SJSA1 (cell line): ENCODE data around the gene IRAK1. TPM values are rescaled to one million over a fixed set of nuclear protein-coding genes. Genes with fewer than 3 reads are reported as not detected.

Experiments
- DNase-seq, 2 experiments: peaks; one replicate each; pipeline ENCODE4 v3.0.0-alpha.2; 2015 to 2020; ENCODE audit warnings: low spot score in 2 of 2, low read depth in 1 of 2
- H3K27ac ChIP-seq: fragments of 250-450 bp; sonication (Bioruptor Pico); 2 replicates; pipeline ENCODE4 v1.5.1; 2020; ENCODE audit warnings: mild to moderate bottlenecking, moderate library complexity
- H3K27me3 ChIP-seq: fragments of 250-450 bp; sonication (Bioruptor Pico); replicated peaks from 2 replicates; pipeline ENCODE4 v1.5.1; 2020; ENCODE audit warnings: mild to moderate bottlenecking, moderate library complexity
- H3K36me3 ChIP-seq: fragments of 250-450 bp; sonication (Bioruptor Pico); 2 replicates; pipeline ENCODE4 v1.5.1; 2020; ENCODE audit warnings: mild to moderate bottlenecking
- H3K4me1 ChIP-seq: fragments of 250-450 bp; sonication (Bioruptor Pico); replicated peaks from 2 replicates; pipeline ENCODE4 v1.6.1; 2021; ENCODE audit warnings: mild to moderate bottlenecking
- H3K4me3 ChIP-seq: fragments of 250-450 bp; sonication (Bioruptor Pico); 2 replicates; pipeline ENCODE4 v1.5.1; 2020; ENCODE audit warnings: mild to moderate bottlenecking
- H3K9me3 ChIP-seq: fragments of 250-450 bp; sonication (Bioruptor Pico); replicated peaks from 2 replicates; pipeline ENCODE4 v1.5.1; 2020; ENCODE audit warnings: mild to moderate bottlenecking
- total RNA-seq: library from RNA; depleted of rRNA; stranded (reverse); fragments of >200 nt; shearing (Covaris generic); gene quantifications from 2 replicates; pipeline ENCODE4 v1.2.3, GENCODE V29; 2014

The IRAK1 gene
- total RNA-seq, 1 experiment from 2014 or later, result 81.3 TPM

DNA sequence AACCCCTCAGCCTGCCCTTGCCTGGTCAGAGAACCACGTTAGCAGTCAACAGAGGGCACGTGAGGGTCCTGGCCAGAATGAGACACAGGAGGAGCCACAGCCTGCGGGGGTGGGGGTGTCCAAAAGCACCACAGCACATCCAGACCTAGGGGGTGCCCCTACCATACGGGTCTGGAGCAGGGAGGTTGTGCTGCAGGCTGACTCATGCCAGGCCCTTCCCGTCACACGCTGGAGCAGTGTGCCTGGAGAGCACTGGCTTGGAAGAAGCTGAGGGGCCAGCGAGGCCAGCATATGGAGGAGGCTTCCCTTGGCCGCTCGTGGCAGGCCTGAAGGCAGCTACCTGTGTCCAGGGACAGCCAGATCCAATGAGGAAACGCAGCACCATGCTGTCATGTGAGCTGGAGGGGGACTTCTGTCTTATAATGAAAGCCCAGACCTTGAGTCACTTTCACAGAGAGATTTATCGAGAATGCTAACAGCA lies 1.5 kb upstream of the IRAK1 start:
- Histone ChIP-seq H3K4me3 (no peak overlapping the region), H3K27me3 (no peaks in the 10 kb centered on the region), H3K4me1 (peaks cover 46% of the 10 kb centered on the region), H3K27ac (no peak overlapping the region), H3K9me3 (no peaks in the 10 kb centered on the region), H3K36me3 (peaks cover 20% of the 10 kb centered on the region)
- DNase-seq, result peak; percentile 32 to 48

DNA sequence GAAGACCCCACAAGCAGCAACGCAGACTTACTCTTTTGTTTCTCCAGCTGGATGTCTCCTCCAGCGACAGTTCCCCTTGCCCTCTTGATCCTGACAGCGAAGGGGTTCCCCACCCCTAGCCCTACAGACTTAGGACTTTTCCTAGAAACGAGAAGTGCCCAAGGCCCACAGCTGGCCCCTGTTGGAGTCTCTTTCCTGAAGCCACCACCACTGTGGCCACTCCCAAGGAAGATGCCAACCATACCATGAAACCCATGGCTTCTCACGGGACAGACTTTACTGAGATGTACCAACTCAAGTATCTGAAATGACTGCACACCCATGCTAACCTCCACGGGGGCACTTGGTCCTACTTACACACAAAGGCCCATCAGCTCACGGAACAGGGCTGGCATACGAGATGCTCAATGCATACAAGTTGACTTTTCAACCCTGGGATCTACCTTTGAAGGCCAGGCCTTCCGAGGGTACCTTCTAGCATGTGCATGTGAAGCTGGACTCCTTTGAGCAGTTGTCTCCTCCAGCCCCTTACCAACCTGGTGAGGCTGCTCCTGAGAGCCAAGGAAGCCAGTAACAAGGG lies 924 bp upstream of the IRAK1 start:
- no peaks in the 10 kb centered on the region for H3K9me3 ChIP-seq
- peak overlapping the region; percentile 55 for H3K4me3 ChIP-seq
- peaks cover 24% of the 10 kb centered on the region for H3K36me3 ChIP-seq
- H3K27me3 ChIP-seq, result no peaks in the 10 kb centered on the region
- peak overlapping the region; percentile 84 for H3K27ac ChIP-seq
- H3K4me1 ChIP-seq, result peaks cover 46% of the 10 kb centered on the region
- no peak for DNase-seq

DNA sequence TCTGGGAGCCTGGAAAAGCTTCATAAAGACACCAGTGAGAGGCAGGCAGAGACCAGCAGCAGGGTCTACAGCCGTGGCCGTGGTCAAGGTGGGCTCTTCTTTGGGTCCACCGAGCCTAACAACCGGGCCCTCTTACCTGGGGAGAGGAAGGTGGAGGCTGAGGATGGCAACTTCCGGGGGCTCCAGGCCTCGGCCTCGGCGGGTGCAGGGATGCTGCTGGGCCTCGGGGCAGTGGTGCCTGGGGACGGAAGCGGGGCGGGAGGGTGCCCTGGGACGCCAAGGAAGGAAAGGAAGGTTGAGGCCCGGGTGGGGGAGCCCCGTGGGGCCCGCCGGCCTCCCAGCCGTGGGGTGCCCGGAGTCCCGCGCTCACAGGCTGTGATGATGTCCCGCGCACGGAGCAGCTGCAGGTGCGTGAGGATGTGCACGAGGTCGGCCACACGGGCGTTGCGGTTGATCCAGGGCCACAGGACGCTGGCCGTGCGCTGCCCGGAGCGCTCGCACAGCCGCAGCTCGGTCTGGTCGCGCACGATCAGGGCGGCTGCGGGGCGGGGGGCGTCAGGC lies 561 bp downstream of the IRAK1 start:
- H3K36me3 ChIP-seq, result peaks cover 26% of the 10 kb centered on the region
- peak in 1 of 2 experiments; percentile 10 for DNase-seq
- H3K4me3 ChIP-seq, result peak overlapping the region; percentile 55
- peak overlapping the region; percentile 82 for H3K27ac ChIP-seq
- H3K9me3 ChIP-seq, result no peaks in the 10 kb centered on the region
- peaks cover 46% of the 10 kb centered on the region for H3K4me1 ChIP-seq
- H3K27me3 ChIP-seq, result no peaks in the 10 kb centered on the region

- Histone ChIP-seq H3K27me3 (no peaks in the 10 kb centered on the region), H3K4me3 (peak overlapping the region; percentile 55), H3K36me3 (peaks cover 29% of the 10 kb centered on the region), H3K9me3 (no peaks in the 10 kb centered on the region), H3K27ac (no peak overlapping the region), H3K4me1 (peaks cover 43% of the 10 kb centered on the region)
- DNase-seq, result no peak
These were observed 1.1 kb downstream of the IRAK1 start for GRCh38 chrX:154018518-154019060.

DNA sequence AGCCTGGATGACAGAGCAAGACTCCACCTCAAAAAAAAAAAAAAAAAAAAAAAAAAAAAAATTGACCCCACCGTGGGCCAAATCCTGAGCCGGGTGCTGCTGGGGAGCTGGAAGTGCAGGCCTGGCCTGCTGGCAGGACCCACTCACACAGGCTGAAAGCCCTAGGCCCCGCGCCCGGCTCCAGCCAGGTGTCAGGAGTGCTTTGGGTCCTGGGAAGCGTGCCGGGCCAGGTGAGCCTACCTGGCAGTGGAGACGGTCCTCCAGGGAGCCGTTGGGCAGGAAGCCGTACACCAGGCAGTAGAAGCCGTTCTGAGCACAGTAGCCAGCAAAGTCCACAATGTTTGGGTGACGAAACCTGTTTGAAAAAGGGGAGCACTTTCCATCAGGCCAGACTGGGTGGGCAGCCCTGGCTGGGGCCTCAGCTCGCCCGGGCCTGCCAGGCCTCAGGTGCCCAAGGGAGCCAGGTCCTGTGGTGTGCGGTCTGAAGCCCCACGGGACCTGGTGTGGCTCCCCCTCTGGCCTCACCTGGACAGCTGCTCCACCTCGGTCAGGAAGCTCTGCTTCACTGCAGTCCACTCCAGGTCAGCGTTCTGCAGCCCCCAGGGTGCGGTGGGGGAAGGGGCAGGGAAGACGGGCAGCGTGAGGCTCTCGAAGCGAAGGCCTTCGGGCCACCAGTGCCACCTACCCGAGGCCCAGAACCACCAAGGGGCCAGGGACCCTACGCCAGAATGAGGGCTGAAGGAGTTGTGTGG lies 1.8 kb downstream of the IRAK1 start:
- DNase-seq, result no peak
- Histone ChIP-seq H3K36me3 (peaks cover 35% of the 10 kb centered on the region), H3K27ac (no peak overlapping the region), H3K9me3 (no peaks in the 10 kb centered on the region), H3K4me1 (peaks cover 37% of the 10 kb centered on the region), H3K4me3 (no peak overlapping the region), H3K27me3 (no peaks in the 10 kb centered on the region)

GRCh38 chrX:154016366-154017076 lies 3.2 kb downstream of the IRAK1 start:
- H3K9me3 ChIP-seq, result no peaks in the 10 kb centered on the region
- H3K27me3 ChIP-seq, result no peaks in the 10 kb centered on the region
- H3K27ac ChIP-seq, result no peak overlapping the region
- H3K36me3 ChIP-seq, result peaks cover 44% of the 10 kb centered on the region
- peaks cover 29% of the 10 kb centered on the region for H3K4me1 ChIP-seq
- DNase-seq, result no peak
- H3K4me3 ChIP-seq, result no peak overlapping the region

- no peak overlapping the region for H3K27ac ChIP-seq
- H3K4me1 ChIP-seq, result peaks cover 21% of the 10 kb centered on the region
- H3K36me3 ChIP-seq, result peaks cover 48% of the 10 kb centered on the region
- H3K9me3 ChIP-seq, result no peaks in the 10 kb centered on the region
- no peak for DNase-seq
- H3K4me3 ChIP-seq, result no peak overlapping the region
- H3K27me3 ChIP-seq, result no peaks in the 10 kb centered on the region
These were observed 4.0 kb downstream of the IRAK1 start for GRCh38 chrX:154015581-154016264.

- Histone ChIP-seq H3K9me3 (no peaks in the 10 kb centered on the region), H3K36me3 (peaks cover 48% of the 10 kb centered on the region)
These were observed 5.0 kb downstream of the IRAK1 start for GRCh38 chrX:154014429-154015380.

DNA sequence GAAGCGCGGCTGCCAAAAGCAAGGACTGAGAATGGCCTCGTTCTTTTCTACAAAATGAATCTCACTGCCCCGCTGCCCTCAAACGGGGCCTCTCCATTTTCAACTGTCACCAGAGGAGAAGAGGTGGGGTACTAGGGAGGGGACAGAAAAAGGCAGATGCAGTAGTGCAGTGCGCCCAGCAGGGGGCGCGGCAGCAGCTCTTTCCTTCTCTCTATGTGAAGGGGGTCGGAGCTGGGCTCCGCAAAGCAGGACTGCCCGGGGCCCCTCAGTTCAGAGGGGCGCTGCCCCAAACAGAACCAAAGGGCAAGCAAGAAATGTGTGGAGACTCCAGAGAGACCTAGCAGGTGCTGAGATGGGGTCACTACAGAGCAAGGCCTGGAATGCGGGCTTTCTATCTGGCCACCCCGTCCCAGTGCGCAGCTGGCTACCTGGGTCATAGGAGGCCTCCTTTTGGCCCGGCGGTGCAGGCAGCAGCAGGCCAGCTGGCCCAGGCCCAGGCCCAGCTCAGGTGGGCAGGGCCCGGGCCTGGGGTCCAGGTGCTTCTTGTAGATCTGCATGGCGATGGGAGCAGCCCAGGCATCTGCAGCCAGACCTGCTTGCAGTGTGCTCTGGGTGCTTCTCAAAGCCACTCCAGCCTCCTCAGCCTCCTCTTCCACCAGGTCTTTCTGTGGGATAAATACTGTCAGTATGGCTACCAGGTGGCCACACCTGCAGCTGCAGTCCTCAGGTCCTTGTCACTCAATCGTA lies 5.9 kb downstream of the IRAK1 start:
- Histone ChIP-seq H3K36me3 (peaks cover 48% of the 10 kb centered on the region), H3K27me3 (no peaks in the 10 kb centered on the region), H3K4me3 (no peak overlapping the region), H3K27ac (no peak overlapping the region), H3K9me3 (no peaks in the 10 kb centered on the region), H3K4me1 (peaks cover 7% of the 10 kb centered on the region)
- peak in 1 of 2 experiments; percentile 38 for DNase-seq

More at GRCh38 chrX:154014429-154015380, 5.0 kb downstream of the IRAK1 start:
- Histone ChIP-seq H3K27me3 (no peaks in the 10 kb centered on the region), H3K4me3 (no peak overlapping the region), H3K27ac (no peak overlapping the region), H3K4me1 (peaks cover 12% of the 10 kb centered on the region)
- no peak for DNase-seq

DNA sequence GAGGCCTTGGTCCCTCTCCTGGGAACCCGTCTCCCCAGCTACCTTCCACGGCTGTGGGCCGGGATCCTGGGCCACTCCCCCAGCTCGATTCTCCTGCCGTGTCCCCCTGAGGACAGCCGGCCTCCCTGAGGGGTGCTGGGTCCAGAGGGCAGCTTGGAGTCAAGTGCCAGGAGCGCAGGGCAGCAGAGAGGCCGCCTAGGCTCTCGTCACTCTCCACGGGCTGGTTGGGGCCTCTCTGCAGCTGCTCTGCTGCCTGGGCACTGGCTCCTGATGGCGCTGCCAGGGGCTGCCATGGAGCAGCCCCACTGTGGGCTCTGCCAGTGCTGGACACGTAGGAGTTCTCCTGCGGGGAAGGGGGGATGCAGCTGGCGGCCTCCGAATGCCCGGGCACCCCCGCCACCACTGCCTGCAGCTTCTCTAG lies 6.7 kb downstream of the IRAK1 start:
- Histone ChIP-seq H3K36me3 (peaks cover 44% of the 10 kb centered on the region), H3K27ac (no peak overlapping the region), H3K4me3 (no peak overlapping the region), H3K9me3 (no peaks in the 10 kb centered on the region), H3K4me1 (no peaks in the 10 kb centered on the region; the same call in 1 of the 2 replicates), H3K27me3 (no peaks in the 10 kb centered on the region)
- no peak for DNase-seq

DNA sequence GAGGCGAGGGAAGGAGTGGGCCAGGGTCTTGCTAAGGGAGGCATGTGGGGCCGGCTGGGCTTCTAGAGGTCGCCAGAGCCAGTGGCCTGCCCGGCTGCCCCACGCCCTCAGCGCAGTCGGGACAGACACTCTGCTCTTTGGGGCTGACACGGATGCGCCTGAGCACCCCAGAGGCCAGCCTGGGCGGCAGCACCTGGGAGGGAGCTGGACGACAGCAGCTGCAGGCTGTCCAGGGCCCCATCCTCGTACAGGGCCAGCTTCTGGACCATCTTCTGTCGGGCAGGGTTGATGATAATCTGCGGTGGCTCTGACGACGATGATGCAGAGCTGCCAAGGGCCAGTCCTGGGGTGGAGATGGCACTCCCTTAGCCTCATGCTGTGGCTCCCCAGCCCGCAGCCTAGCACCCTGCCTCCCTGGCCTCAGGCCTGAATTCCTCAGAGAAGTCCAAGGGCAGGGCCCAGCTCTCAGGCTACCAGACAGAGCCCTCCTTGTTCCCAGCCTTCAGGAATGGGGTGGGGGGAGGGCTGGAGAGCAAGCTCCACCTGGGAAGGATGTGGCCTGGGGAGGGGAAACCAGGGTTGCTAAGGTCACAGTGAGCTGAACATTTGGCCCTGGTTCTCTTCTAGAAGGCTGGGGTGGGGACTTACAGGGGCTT lies 7.2 kb downstream of the IRAK1 start:
- H3K4me1 ChIP-seq, result no peaks in the 10 kb centered on the region
- H3K9me3 ChIP-seq, result no peaks in the 10 kb centered on the region
- H3K36me3 ChIP-seq, result peaks cover 41% of the 10 kb centered on the region
- H3K27me3 ChIP-seq, result no peaks in the 10 kb centered on the region
- no peak overlapping the region for H3K27ac ChIP-seq
- H3K4me3 ChIP-seq, result no peak overlapping the region
- no peak for DNase-seq
